ENCODE results near the gene RFX7. TPM values are rescaled to one million over a fixed set of nuclear protein-coding genes. Genes with fewer than 3 reads are reported as not detected.

The RFX7 gene
- total and polyA plus RNA-seq, 4 donors = 2.6 to 14.8 (median 7.2) TPM

- Histone ChIP-seq H3K36me3 (ENCODE audit: control insufficient read depth in 4 of 4, insufficient read depth in 4 of 4, low read length in 4 of 4) (no peaks in the 10 kb centered on the region), H3K9ac (ENCODE audit: insufficient read depth in 1 of 2, low read length in 2 of 2) (no peak overlapping the region), H3K4me3 (no peak overlapping the region), H3K4me1 (ENCODE audit: control insufficient read depth in 5 of 5, insufficient read depth in 5 of 5, low read length in 5 of 5) (peaks cover 0 to 4% (median 0%) of the 10 kb centered on the region in 5 donors), H3K9me3 (ENCODE audit: control insufficient read depth in 4 of 4, insufficient read depth in 3 of 4, low read length in 3 of 4) (no peaks in the 10 kb centered on the region), H3K27me3 (ENCODE audit: control insufficient read depth in 3 of 3, insufficient read depth in 3 of 3, low read length in 2 of 3) (peaks cover 0 to 7% (median 2%) of the 10 kb centered on the region in 3 donors), H3K27ac (ENCODE audit: low read depth in 1 of 2, low read length in 1 of 2) (no peak overlapping the region)
- TF ChIP-seq CTCF (IDR thresholded peaks at IDR 0.05; ENCODE audit: control extremely low read depth, extremely low read depth) = no peak
- ATAC-seq (ENCODE audit: insufficient read depth, low FRiP score) = no peak
- DNase-seq = no peak
- WGBS, 2 donors = 89 to 93% methylated on average over 4 of the region's 4 CpGs
Measured at GRCh38 chr15:56251315-56252095, 7.8 kb upstream of the RFX7 start.

- 97 to 100% methylated on average over 1 of the region's 1 CpG for WGBS, 2 donors
- Histone ChIP-seq H3K4me1 (ENCODE audit: control insufficient read depth in 5 of 5, insufficient read depth in 5 of 5, low read length in 5 of 5) (peaks cover 0 to 4% (median 2%) of the 10 kb centered on the region in 5 donors), H3K4me3 (no peak overlapping the region), H3K9me3 (ENCODE audit: control insufficient read depth in 4 of 4, insufficient read depth in 3 of 4, low read length in 3 of 4) (no peaks in the 10 kb centered on the region), H3K27ac (ENCODE audit: low read depth in 1 of 2, low read length in 1 of 2) (no peak overlapping the region), H3K27me3 (ENCODE audit: control insufficient read depth in 3 of 3, insufficient read depth in 3 of 3, low read length in 2 of 3) (peaks cover 0 to 7% (median 2%) of the 10 kb centered on the region in 3 donors), H3K9ac (ENCODE audit: insufficient read depth in 1 of 2, low read length in 2 of 2) (no peak overlapping the region), H3K36me3 (ENCODE audit: control insufficient read depth in 4 of 4, insufficient read depth in 4 of 4, low read length in 4 of 4) (no peaks in the 10 kb centered on the region)
- TF ChIP-seq CTCF (IDR thresholded peaks at IDR 0.05; ENCODE audit: control extremely low read depth, extremely low read depth) = no peak
- no peak for DNase-seq
- no peak for ATAC-seq (ENCODE audit: insufficient read depth, low FRiP score)
Measured at GRCh38 chr15:56250626-56251025, 6.9 kb upstream of the RFX7 start.

DNA sequence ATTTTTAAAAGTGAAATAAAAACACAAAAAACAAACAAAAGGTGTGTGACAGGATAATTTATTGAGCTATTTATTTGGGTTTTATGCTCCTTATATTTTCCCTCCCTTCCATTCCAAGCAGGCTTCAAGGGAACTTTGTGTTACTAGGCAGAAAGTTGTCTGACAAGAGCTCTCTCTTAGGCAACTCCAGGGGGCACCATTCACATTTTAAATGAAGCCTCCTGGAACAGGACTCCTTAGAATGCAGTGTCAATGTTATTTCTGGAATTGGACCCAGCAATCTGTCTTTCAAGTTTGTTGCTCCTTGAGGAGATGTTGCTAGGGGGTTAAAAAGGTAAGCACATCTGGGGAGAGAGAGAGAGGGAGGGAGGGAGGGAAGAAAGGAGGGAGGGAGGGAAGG is 5.4 kb upstream of the RFX7 start:
- TF ChIP-seq CTCF (IDR thresholded peaks at IDR 0.05; ENCODE audit: control extremely low read depth, extremely low read depth) = no peak
- Histone ChIP-seq H3K4me1 (ENCODE audit: control insufficient read depth in 5 of 5, insufficient read depth in 5 of 5, low read length in 5 of 5) (peaks cover 0 to 12% (median 4%) of the 10 kb centered on the region in 5 donors), H3K27ac (ENCODE audit: low read depth in 1 of 2, low read length in 1 of 2) (no peak overlapping the region), H3K36me3 (ENCODE audit: control insufficient read depth in 4 of 4, insufficient read depth in 4 of 4, low read length in 4 of 4) (no peaks in the 10 kb centered on the region), H3K9me3 (ENCODE audit: control insufficient read depth in 4 of 4, insufficient read depth in 3 of 4, low read length in 3 of 4) (no peaks in the 10 kb centered on the region), H3K9ac (ENCODE audit: insufficient read depth in 1 of 2, low read length in 2 of 2) (no peak overlapping the region), H3K27me3 (ENCODE audit: control insufficient read depth in 3 of 3, insufficient read depth in 3 of 3, low read length in 2 of 3) (peaks cover 0 to under 1% (median under 1%) of the 10 kb centered on the region in 3 donors), H3K4me3 (no peak overlapping the region)
- ATAC-seq (ENCODE audit: insufficient read depth, low FRiP score) (no peak), DNase-seq (peak in 2 of 3 donors; percentile 42 to 64)

Measured in lung (tissue), 12 donors.